Ishikawa (cell line): ENCODE results near the gene ABT1.

Source experiments
- CEBPB ChIP-seq: IDR thresholded peaks from 2 replicates; pipeline ENCODE4 v1.6.1; 2012
- EP300 ChIP-seq: IDR thresholded peaks from 2 replicates; pipeline ENCODE4 v1.6.1; 2012; ENCODE audit warnings: borderline replicate concordance
- RAD21 ChIP-seq: IDR thresholded peaks from 2 replicates; pipeline ENCODE4 v1.6.1; 2012; ENCODE audit warnings: low read depth
- TAF1 ChIP-seq: IDR thresholded peaks from 2 replicates; pipeline ENCODE4 v1.6.1; 2012; ENCODE audit warnings: low read depth, mild to moderate bottlenecking
- YY1 ChIP-seq: IDR thresholded peaks from 2 replicates; pipeline ENCODE4 v1.6.1; 2012; ENCODE audit warnings: low read depth

DNA sequence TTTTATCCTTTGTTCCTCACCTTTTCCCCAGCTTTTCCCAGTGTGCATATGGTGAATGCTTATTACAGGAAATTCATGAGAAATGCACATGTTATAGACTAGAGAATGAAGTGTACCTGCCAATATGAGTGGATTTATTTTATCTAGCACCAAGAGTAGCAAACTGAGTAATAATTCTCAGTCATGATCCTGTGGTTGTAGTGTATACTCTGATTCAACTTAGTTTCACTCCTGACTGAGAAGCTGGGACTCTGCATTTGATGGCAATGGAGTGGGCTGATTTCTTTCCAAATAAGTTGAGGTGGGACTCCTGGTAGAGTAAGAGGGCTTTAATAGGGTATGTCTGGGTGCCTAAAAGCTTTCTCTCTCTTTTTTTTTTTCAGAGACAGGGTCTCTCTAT lies 4.0 kb downstream of the ABT1 start:
- no peak for TF ChIP-seq CEBPB
- TF ChIP-seq EP300: no peak
- no peak for TF ChIP-seq TAF1
- no peak for TF ChIP-seq YY1
- no peak for TF ChIP-seq RAD21
